H9 (cell line): Measurements from ENCODE around the gene SLC12A3. TPM values are rescaled to one million over a fixed set of nuclear protein-coding genes. Genes with fewer than 3 reads are reported as not detected.

ENCODE experiments used
- DNase-seq: peaks from one replicate; pipeline ENCODE4 v3.0.0-alpha.2; 2017
- H2AFZ ChIP-seq: one replicate; pipeline ENCODE4 v1.6.1; 2013; ENCODE audit warnings: mild to moderate bottlenecking, low read length, control low read depth, moderate library complexity
- H2AK5ac ChIP-seq: 2 replicates; pipeline ENCODE4 v1.6.1; 2013; ENCODE audit warnings: low read length, control low read depth, mixed read lengths; ENCODE audit not compliant: insufficient read length
- H2BK120ac ChIP-seq: one replicate; pipeline ENCODE4 v1.6.1; 2013; ENCODE audit warnings: low read depth, mild to moderate bottlenecking, low read length, control low read depth, inconsistent platforms; ENCODE audit not compliant: poor library complexity, severe bottlenecking
- H2BK12ac ChIP-seq: 2 replicates; pipeline ENCODE4 v1.6.1; 2013; ENCODE audit warnings: low read length, control low read depth, mixed read lengths, low read depth; ENCODE audit not compliant: insufficient read length
- H2BK15ac ChIP-seq: 2 replicates; pipeline ENCODE4 v1.6.1; 2013; ENCODE audit warnings: low read depth, low read length, control low read depth
- H2BK20ac ChIP-seq: one replicate; pipeline ENCODE4 v1.6.1; 2013; ENCODE audit warnings: low read depth, mild to moderate bottlenecking, low read length, control low read depth, inconsistent platforms; ENCODE audit not compliant: poor library complexity, severe bottlenecking
- H2BK5ac ChIP-seq: 2 replicates; pipeline ENCODE4 v1.6.1; 2013; ENCODE audit warnings: low read length, control low read depth, mixed read lengths; ENCODE audit not compliant: insufficient read length
- H3K14ac ChIP-seq: 2 replicates; pipeline ENCODE4 v1.6.1; 2013; ENCODE audit warnings: low read length, control low read depth; ENCODE audit not compliant: insufficient read depth
- H3K18ac ChIP-seq: 2 replicates; pipeline ENCODE4 v1.6.1; 2013; ENCODE audit warnings: low read depth, mild to moderate bottlenecking, mixed read lengths, low read length, control low read depth; ENCODE audit not compliant: insufficient read length
- H3K23ac ChIP-seq: 2 replicates; pipeline ENCODE4 v1.6.1; 2013; ENCODE audit warnings: low read length, control low read depth, mixed read lengths, low read depth; ENCODE audit not compliant: insufficient read length
- H3K23me2 ChIP-seq: 2 replicates; pipeline ENCODE4 v1.6.1; 2013; ENCODE audit warnings: low read depth, mild to moderate bottlenecking, mixed read lengths, low read length, control low read depth; ENCODE audit not compliant: insufficient read length, poor library complexity, severe bottlenecking
- H3K27ac ChIP-seq: 2 replicates; pipeline ENCODE4 v1.5.1; 2013; ENCODE audit warnings: low read length, control low read depth, mixed read lengths, low read depth; ENCODE audit not compliant: insufficient read length
- H3K27me3 ChIP-seq: 2 replicates; pipeline ENCODE4 v1.6.1; 2013; ENCODE audit warnings: low read length, control low read depth, inconsistent platforms; ENCODE audit not compliant: insufficient read depth
- H3K4ac ChIP-seq: 2 replicates; pipeline ENCODE4 v1.6.1; 2013; ENCODE audit warnings: low read depth, mild to moderate bottlenecking, control low read depth, inconsistent platforms, low read length, moderate library complexity
- H3K4me1 ChIP-seq: 2 replicates; pipeline ENCODE4 v1.6.1; 2013; ENCODE audit warnings: low read length, control low read depth, inconsistent platforms; ENCODE audit not compliant: insufficient read depth
- H3K4me2 ChIP-seq: 2 replicates; pipeline ENCODE4 v1.6.1; 2013; ENCODE audit warnings: low read length, control low read depth, mixed read lengths; ENCODE audit not compliant: insufficient read length, insufficient read depth
- H3K56ac ChIP-seq: 2 replicates; pipeline ENCODE4 v1.6.1; 2013; ENCODE audit warnings: low read depth, mild to moderate bottlenecking, mixed read lengths, low read length, control low read depth; ENCODE audit not compliant: insufficient read length
- H3K79me1 ChIP-seq: 2 replicates; pipeline ENCODE4 v1.6.1; 2013; ENCODE audit warnings: low read depth, mild to moderate bottlenecking, moderate library complexity, low read length, control low read depth, inconsistent platforms; ENCODE audit not compliant: insufficient read depth, poor library complexity, severe bottlenecking
- H3K79me2 ChIP-seq: 2 replicates; pipeline ENCODE4 v1.6.1; 2013; ENCODE audit warnings: low read length, control low read depth, inconsistent platforms; ENCODE audit not compliant: insufficient read depth
- H3K9ac ChIP-seq: 2 replicates; pipeline ENCODE4 v1.6.1; 2013; ENCODE audit warnings: low read length, control low read depth, mixed read lengths; ENCODE audit not compliant: insufficient read length; ENCODE audit errors: extremely low read depth
- H3K9me3 ChIP-seq: one replicate; pipeline ENCODE4 v1.6.1; 2013; ENCODE audit warnings: low read depth, low read length, inconsistent platforms; ENCODE audit not compliant: control insufficient read depth
- H3T11ph ChIP-seq: one replicate; pipeline ENCODE4 v1.6.1; 2013; ENCODE audit warnings: mild to moderate bottlenecking, low read length, control low read depth, inconsistent platforms
- H4K20me1 ChIP-seq: one replicate; pipeline ENCODE4 v1.6.1; 2013; ENCODE audit not compliant: control insufficient read depth, insufficient read length, insufficient read depth
- H4K5ac ChIP-seq: 2 replicates; pipeline ENCODE4 v1.6.1; 2013; ENCODE audit warnings: low read depth, mild to moderate bottlenecking, mixed read lengths, low read length, control low read depth; ENCODE audit not compliant: insufficient read length
- H4K8ac ChIP-seq: replicated peaks from 2 replicates; pipeline ENCODE4 v1.6.1; 2013; ENCODE audit warnings: low read length, control low read depth, mixed read lengths, low read depth; ENCODE audit not compliant: insufficient read length
- H4K91ac ChIP-seq: 2 replicates; pipeline ENCODE4 v1.6.1; 2013; ENCODE audit warnings: low read depth, mild to moderate bottlenecking, moderate library complexity, mixed read lengths, low read length, control low read depth; ENCODE audit not compliant: insufficient read length
- H3K27ac Mint-ChIP-seq, 3 experiments: 2 replicates in 2 of 3; 3 replicates in 1 of 3; pipeline ENCODE4 v1.8.0; 2020 to 2021; ENCODE audit warnings: mixed read lengths in 3 of 3, mild to moderate bottlenecking in 1 of 3, moderate library complexity in 1 of 3
- H3K27me3 Mint-ChIP-seq: 2 replicates; pipeline ENCODE4 v1.8.0; 2021; ENCODE audit warnings: low read depth, mild to moderate bottlenecking, moderate library complexity, mixed read lengths
- H3K36me3 Mint-ChIP-seq, 3 experiments: 2 replicates in 2 of 3; 3 replicates in 1 of 3; pipeline ENCODE4 v1.8.0; 2020 to 2021; ENCODE audit warnings: low read depth in 3 of 3, mixed read lengths in 3 of 3; ENCODE audit not compliant: insufficient read depth in 1 of 3
- H3K4me1 Mint-ChIP-seq, 2 experiments: 2 replicates each; pipeline ENCODE4 v1.8.0; 2020; ENCODE audit warnings: mixed read lengths in 2 of 2
- H3K4me3 Mint-ChIP-seq, 2 experiments: 2 replicates in 1 of 2; 3 replicates in 1 of 2; pipeline ENCODE4 v1.8.0; 2020 to 2021; ENCODE audit warnings: mild to moderate bottlenecking in 2 of 2, mixed read lengths in 2 of 2, moderate library complexity in 1 of 2
- H3K9me3 Mint-ChIP-seq, 2 experiments: 2 replicates in 1 of 2; 3 replicates in 1 of 2; pipeline ENCODE4 v1.8.0; 2020; ENCODE audit warnings: mild to moderate bottlenecking in 2 of 2, mixed read lengths in 2 of 2, moderate library complexity in 1 of 2
- CTCF ChIP-seq: fragments of 200-600 bp; sonication (generic); conservative IDR thresholded peaks from 3 replicates; pipeline ENCODE4 v1.8.0; 2021; ENCODE audit warnings: antibody characterized with exemption, mild to moderate bottlenecking
- WGBS: extraction: QIAGEN DNeasy Blood & Tissue Kit; methylation state at CpG from one replicate; pipeline ENCODE4 v1.1.7; 2013; ENCODE audit warnings: missing lambda C conversion rate, low lambda C conversion rate, mixed read lengths; ENCODE audit not compliant: insufficient read length; ENCODE audit errors: extremely low coverage; 5-methylcytosine and 5-hydroxymethylcytosine counted together
- total RNA-seq: library from RNA; stranded (reverse); gene quantifications from 2 replicates; pipeline ENCODE4 v1.2.1, GENCODE V29; 2021

SLC12A3 gene
- total RNA-seq, 1 experiment from 2014 or later, result not detected

GRCh38 chr16:56939801-56940200 lies 74.8 kb downstream of the SLC12A3 start:
- Mint-ChIP-seq H3K27ac (no peak overlapping the region; a peak in 2 of 7 replicates), H3K4me1 (no peaks in the 10 kb centered on the region), H3K27me3 (no peaks in the 10 kb centered on the region), H3K36me3 (peaks cover 53 to 94% (median 76%) of the 10 kb centered on the region in 3 experiments), H3K4me3 (no peak overlapping the region), H3K9me3 (no peaks in the 10 kb centered on the region)
- H4K8ac ChIP-seq, result no peak overlapping the region
- no peak overlapping the region for H3T11ph ChIP-seq
- no peaks in the 10 kb centered on the region for H3K9me3 ChIP-seq
- H3K27ac ChIP-seq, result no peak overlapping the region
- H3K56ac ChIP-seq, result no peak overlapping the region
- H4K91ac ChIP-seq, result no peak overlapping the region
- WGBS, result no CpG with 5 or more reads among the region's 4 CpGs
- H3K9ac ChIP-seq, result no peak overlapping the region
- no peaks in the 10 kb centered on the region for H3K27me3 ChIP-seq
- no peaks in the 10 kb centered on the region for H4K20me1 ChIP-seq
- no peak overlapping the region for H2BK12ac ChIP-seq
- H2AFZ ChIP-seq, result no peak overlapping the region
- no peak overlapping the region for H3K4ac ChIP-seq
- H3K4me1 ChIP-seq, result no peaks in the 10 kb centered on the region
- H2BK20ac ChIP-seq, result no peak overlapping the region
- H3K79me1 ChIP-seq, result peaks cover 2% of the 10 kb centered on the region
- no peaks in the 10 kb centered on the region for H3K79me2 ChIP-seq
- no peak overlapping the region for H3K4me2 ChIP-seq
- no peak for TF ChIP-seq CTCF
- no peaks in the 10 kb centered on the region for H3K23me2 ChIP-seq
- no peak overlapping the region for H3K14ac ChIP-seq
- no peak overlapping the region for H2BK15ac ChIP-seq
- H2AK5ac ChIP-seq, result no peak overlapping the region
- no peak overlapping the region for H4K5ac ChIP-seq
- H2BK120ac ChIP-seq, result no peak overlapping the region
- DNase-seq, result no peak
- no peak overlapping the region for H3K18ac ChIP-seq
- H2BK5ac ChIP-seq, result no peak overlapping the region
- H3K23ac ChIP-seq, result no peak overlapping the region
